Vagina (tissue), 2 donors: Measurements from ENCODE around the gene CBX8.

Experiments used
- CTCF ChIP-seq, 3 experiments: fragments of 450-650 bp in 2 of 3; fragments of 200-600 bp in 1 of 3; sonication (generic) in 1 of 3; IDR thresholded peaks; one replicate each; pipeline ENCODE4 v1.5.1; 2017 to 2019; ENCODE audit warnings: antibody characterized with exemption in 3 of 3, mild to moderate bottlenecking in 2 of 3, moderate library complexity in 2 of 3
- POLR2A ChIP-seq, 2 donors: fragments of 450-650 bp; IDR thresholded peaks; one replicate each; pipeline ENCODE4 v1.6.1; 2017; ENCODE audit warnings: antibody characterized with exemption in 2 of 2, mild to moderate bottlenecking in 2 of 2, moderate library complexity in 2 of 2
- POLR2AphosphoS5 ChIP-seq, 2 donors: sonication (generic); formaldehyde crosslinking; IDR thresholded peaks; one replicate each; pipeline ENCODE4 v1.9.0; 2017; ENCODE audit warnings: antibody characterized with exemption in 2 of 2, mild to moderate bottlenecking in 2 of 2, low read depth in 1 of 2; ENCODE audit not compliant: insufficient read depth in 1 of 2

GRCh38 chr17:79797492-79798298 lies 818 bp upstream of the CBX8 start:
- no peak for TF ChIP-seq POLR2A (IDR thresholded peaks at IDR 0.05)
- TF ChIP-seq CTCF (IDR thresholded peaks at IDR 0.05) = no peak
- TF ChIP-seq POLR2AphosphoS5 (IDR thresholded peaks at IDR 0.05; ENCODE audit: insufficient read depth in 1 of 2, low read depth in 1 of 2) = no peak
